Skeletal muscle tissue (tissue), 4 donors: ENCODE results near the gene NCAM2. TPM values are rescaled to one million over a fixed set of nuclear protein-coding genes. Genes with fewer than 3 reads are reported as not detected.

ENCODE experiments used
- H3K27ac ChIP-seq: one replicate; pipeline ENCODE4 v1.7.0; 2013; ENCODE audit warnings: mild to moderate bottlenecking, low read depth, low read length, inconsistent platforms
- H3K27me3 ChIP-seq, 3 donors: one replicate each; pipeline ENCODE4 v1.7.0; 2013; ENCODE audit warnings: low read length in 3 of 3; ENCODE audit not compliant: control insufficient read depth in 3 of 3, insufficient read depth in 3 of 3
- H3K36me3 ChIP-seq, 3 donors: one replicate each; pipeline ENCODE4 v1.7.0; 2013; ENCODE audit warnings: low read length in 3 of 3; ENCODE audit not compliant: control insufficient read depth in 3 of 3, insufficient read depth in 3 of 3
- H3K4me1 ChIP-seq, 3 donors: one replicate each; pipeline ENCODE4 v1.7.0; 2013; ENCODE audit warnings: low read length in 3 of 3, mild to moderate bottlenecking in 3 of 3; ENCODE audit not compliant: control insufficient read depth in 3 of 3, insufficient read depth in 3 of 3
- H3K4me3 ChIP-seq, 3 donors: one replicate each; pipeline ENCODE4 v1.7.0; 2013; ENCODE audit warnings: low read length in 3 of 3
- H3K9ac ChIP-seq, 3 donors: one replicate each; pipeline ENCODE4 v1.7.0; 2013; ENCODE audit warnings: low read length in 3 of 3, mild to moderate bottlenecking in 3 of 3, moderate library complexity in 2 of 3, low read depth in 1 of 3
- H3K9me3 ChIP-seq, 3 donors: one replicate each; pipeline ENCODE4 v1.7.0; 2013; ENCODE audit warnings: low read length in 3 of 3; ENCODE audit not compliant: control insufficient read depth in 3 of 3
- total RNA-seq: library from RNA; depleted of rRNA; stranded (reverse); fragments of >200 nt; gene quantifications from one replicate; pipeline ENCODE4 v1.2.3, GENCODE V29; 2014
- donor health status: Osteomylitis.

Gene NCAM2
- total RNA-seq, 1 donor from 2014 or later, result 6.8 TPM

- no peaks in the 10 kb centered on the region for H3K4me1 ChIP-seq
- H3K36me3 ChIP-seq, result no peaks in the 10 kb centered on the region
- H3K27ac ChIP-seq, result no peak overlapping the region
- H3K4me3 ChIP-seq, result no peak overlapping the region
- H3K9me3 ChIP-seq, result no peaks in the 10 kb centered on the region
- no peak overlapping the region for H3K9ac ChIP-seq
- H3K27me3 ChIP-seq, result no peaks in the 10 kb centered on the region
Measured at GRCh38 chr21:21179619-21180298, 181.6 kb downstream of the NCAM2 start.

- Histone ChIP-seq H3K4me3 (no peak overlapping the region), H3K4me1 (no peaks in the 10 kb centered on the region), H3K9me3 (no peaks in the 10 kb centered on the region), H3K27ac (no peak overlapping the region), H3K27me3 (no peaks in the 10 kb centered on the region), H3K9ac (no peak overlapping the region), H3K36me3 (no peaks in the 10 kb centered on the region)
Measured at GRCh38 chr21:21182401-21183010, 184.3 kb downstream of the NCAM2 start.

DNA sequence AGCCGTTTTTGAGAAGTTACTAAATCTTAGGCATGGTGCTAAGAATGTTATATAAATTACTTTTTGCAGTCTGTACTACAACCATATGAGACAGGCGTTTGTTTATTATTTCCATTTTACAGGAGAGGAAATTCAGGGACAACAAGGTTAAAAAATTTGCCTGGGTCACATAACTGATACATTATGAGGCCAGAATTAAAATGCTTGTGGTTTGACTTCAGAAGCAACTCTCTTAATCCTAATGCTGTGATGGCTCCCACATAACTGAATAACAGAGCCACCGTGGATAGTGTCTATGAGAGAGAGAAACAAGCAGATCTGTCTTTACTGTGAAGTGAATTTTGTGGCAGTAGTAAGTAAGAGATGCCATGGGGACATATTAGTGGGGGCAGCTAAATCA, 184.9 kb downstream of the NCAM2 start:
- Histone ChIP-seq H3K9me3 (no peaks in the 10 kb centered on the region), H3K4me3 (no peak overlapping the region), H3K27ac (no peak overlapping the region), H3K27me3 (no peaks in the 10 kb centered on the region), H3K9ac (no peak overlapping the region), H3K36me3 (no peaks in the 10 kb centered on the region), H3K4me1 (no peaks in the 10 kb centered on the region)

- H3K9ac ChIP-seq, result no peak overlapping the region
- no peaks in the 10 kb centered on the region for H3K36me3 ChIP-seq
- no peak overlapping the region for H3K27ac ChIP-seq
- H3K4me1 ChIP-seq, result no peaks in the 10 kb centered on the region
- no peaks in the 10 kb centered on the region for H3K9me3 ChIP-seq
- H3K4me3 ChIP-seq, result no peak overlapping the region
- H3K27me3 ChIP-seq, result no peaks in the 10 kb centered on the region
Measured at GRCh38 chr21:21184771-21185528, 186.7 kb downstream of the NCAM2 start.

GRCh38 chr21:21187579-21187978, 189.4 kb downstream of the NCAM2 start:
- Histone ChIP-seq H3K9ac (no peak overlapping the region), H3K4me1 (no peaks in the 10 kb centered on the region), H3K27ac (no peak overlapping the region), H3K27me3 (no peaks in the 10 kb centered on the region), H3K36me3 (no peaks in the 10 kb centered on the region), H3K4me3 (no peak overlapping the region), H3K9me3 (no peaks in the 10 kb centered on the region)

GRCh38 chr21:21188513-21189195, 190.4 kb downstream of the NCAM2 start:
- Histone ChIP-seq H3K9ac (no peak overlapping the region), H3K36me3 (no peaks in the 10 kb centered on the region), H3K27ac (no peak overlapping the region), H3K4me1 (no peaks in the 10 kb centered on the region), H3K4me3 (no peak overlapping the region), H3K27me3 (no peaks in the 10 kb centered on the region), H3K9me3 (no peaks in the 10 kb centered on the region)

DNA sequence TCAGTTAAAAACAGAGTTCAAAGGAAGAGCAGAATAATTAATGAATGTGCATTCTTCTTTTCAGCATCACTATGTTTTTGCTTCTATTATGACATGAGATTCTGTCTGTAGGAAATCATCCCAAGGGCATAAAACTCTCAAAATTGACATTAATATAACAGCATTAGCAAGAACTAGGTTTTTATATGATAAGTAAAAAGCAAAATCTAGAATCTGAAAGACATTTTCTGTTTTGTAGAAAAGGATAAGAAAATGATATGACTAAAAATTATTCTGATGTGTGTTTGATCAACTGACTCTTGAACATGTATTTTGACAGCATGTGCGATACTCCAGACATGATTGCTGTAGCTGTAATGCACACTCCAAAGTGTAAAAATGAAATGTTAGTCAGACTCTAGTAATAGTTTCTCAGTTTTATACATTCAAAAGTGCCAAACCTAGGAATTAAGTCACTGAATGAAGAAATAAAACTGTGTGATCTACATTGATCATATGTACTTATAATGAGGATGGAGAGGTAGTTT, 197.3 kb downstream of the NCAM2 start:
- no peak overlapping the region for H3K4me3 ChIP-seq
- H3K9ac ChIP-seq, result no peak overlapping the region
- no peaks in the 10 kb centered on the region for H3K4me1 ChIP-seq
- no peak overlapping the region for H3K27ac ChIP-seq
- no peaks in the 10 kb centered on the region for H3K27me3 ChIP-seq
- no peaks in the 10 kb centered on the region for H3K9me3 ChIP-seq
- H3K36me3 ChIP-seq, result no peaks in the 10 kb centered on the region

DNA sequence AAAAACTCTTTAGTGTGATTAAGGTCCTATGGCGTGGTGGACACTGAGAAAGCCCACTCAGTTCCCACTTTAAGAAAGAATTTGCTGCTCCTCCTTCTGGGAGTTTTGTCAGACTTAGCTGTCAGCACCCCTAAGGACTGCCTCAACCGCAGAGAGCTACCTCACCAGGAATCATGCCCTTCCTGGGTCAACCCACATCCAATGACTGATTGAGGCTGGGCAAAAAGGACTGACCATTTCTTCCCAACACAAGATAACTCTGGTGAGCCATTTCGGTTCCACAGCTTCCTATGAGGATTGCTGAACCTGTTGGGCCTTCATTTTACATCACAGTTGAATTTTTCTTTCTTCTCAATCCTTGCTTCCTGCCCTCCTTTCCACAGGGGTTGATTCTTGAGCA, 197.9 kb downstream of the NCAM2 start:
- no peaks in the 10 kb centered on the region for H3K36me3 ChIP-seq
- no peaks in the 10 kb centered on the region for H3K9me3 ChIP-seq
- no peak overlapping the region for H3K4me3 ChIP-seq
- H3K27ac ChIP-seq, result no peak overlapping the region
- H3K9ac ChIP-seq, result no peak overlapping the region
- no peaks in the 10 kb centered on the region for H3K27me3 ChIP-seq
- peaks cover 0 to under 1% (median 0%) of the 10 kb centered on the region in 3 donors for H3K4me1 ChIP-seq

DNA sequence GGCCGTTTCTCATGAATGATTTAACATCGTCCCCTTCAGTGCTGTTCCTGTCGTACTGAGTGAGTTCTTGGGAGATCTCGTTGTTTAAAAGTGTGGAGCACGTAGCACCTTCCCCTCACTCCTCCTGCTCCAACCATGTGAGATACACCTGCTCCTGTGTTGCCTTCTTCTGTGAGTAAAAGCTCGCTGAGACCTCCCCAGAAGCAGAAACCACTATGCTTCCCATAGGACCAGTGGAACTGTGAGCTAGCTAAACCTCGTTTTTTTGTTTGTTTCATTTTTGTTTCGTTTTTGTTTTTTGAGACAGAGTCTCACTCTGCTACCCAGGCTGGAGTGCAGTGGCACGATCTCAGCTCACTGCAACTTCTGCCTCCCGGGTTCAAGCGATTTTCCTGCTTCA, 198.6 kb downstream of the NCAM2 start:
- Histone ChIP-seq H3K9ac (no peak overlapping the region), H3K4me3 (no peak overlapping the region), H3K27me3 (no peaks in the 10 kb centered on the region), H3K27ac (no peak overlapping the region), H3K9me3 (no peaks in the 10 kb centered on the region), H3K4me1 (peaks cover 0 to 3% (median 0%) of the 10 kb centered on the region in 3 donors), H3K36me3 (no peaks in the 10 kb centered on the region)
